B cell (primary cell): Measurements from ENCODE around the gene OR2W1. TPM values are rescaled to one million over a fixed set of nuclear protein-coding genes. Genes with fewer than 3 reads are reported as not detected.

Source experiments
- ATAC-seq: fragments of 200-7000 bp; cut with Tn5 transposase; one replicate; pipeline ENCODE4 v1.10.0; 2021; ENCODE audit warnings: low read depth, mild to moderate bottlenecking, moderate number of reproducible peaks, moderate library complexity
- CTCF ChIA-PET: fragments of 350-600 bp; sonication (Branson Sonifier 250); formaldehyde crosslinking; loops from one replicate; lab custom pipeline; 2021; ENCODE audit warnings: antibody characterized with exemption, inconsistent platforms; lab: Charles Lee
- POLR2A ChIA-PET: fragments of 350-600 bp; sonication (Branson Sonifier 250); formaldehyde crosslinking; loops from one replicate; lab custom pipeline; 2021; ENCODE audit warnings: antibody characterized with exemption; lab: Charles Lee
- DNase-seq: peaks from one replicate; pipeline ENCODE4 v3.0.0; 2013
- H2AFZ ChIP-seq: 2 replicates; pipeline ENCODE4 v1.6.1; 2012; ENCODE audit warnings: mild to moderate bottlenecking, low read depth, low read length; ENCODE audit not compliant: insufficient read depth, poor library complexity, severe bottlenecking
- H3K27ac ChIP-seq, 2 donors: 1 replicate in 1 of 2; 2 replicates in 1 of 2; pipeline ENCODE4 v1.5.1; 2012 to 2013; ENCODE audit warnings: low read length in 2 of 2, mild to moderate bottlenecking in 2 of 2, moderate library complexity in 1 of 2
- H3K27me3 ChIP-seq, 4 experiments: fragments of 200-600 bp in 1 of 4; sonication (generic) in 1 of 4; replicated peaks in 1 of 4; 1 replicate in 2 of 4; 2 replicates in 2 of 4; pipeline versions ENCODE4 v1.6.1 to v1.7.0; 2013 to 2016; ENCODE audit warnings: low read length in 3 of 4, mild to moderate bottlenecking in 2 of 4, mixed read lengths in 1 of 4, moderate library complexity in 1 of 4; ENCODE audit not compliant: insufficient read depth in 4 of 4, control insufficient read depth in 3 of 4; ENCODE audit errors: control extremely low read depth in 1 of 4
- H3K36me3 ChIP-seq, 2 experiments: replicated peaks in 1 of 2; 1 replicate in 1 of 2; 2 replicates in 1 of 2; pipeline versions ENCODE4 v1.6.1 to v1.7.1; 2013; ENCODE audit warnings: low read length in 1 of 2; ENCODE audit not compliant: insufficient read depth in 2 of 2, control insufficient read depth in 1 of 2; ENCODE audit errors: control extremely low read depth in 1 of 2, extremely low read depth in 1 of 2
- H3K4me1 ChIP-seq, 2 donors: fragments of 200-600 bp in 1 of 2; sonication (generic) in 1 of 2; 1 replicate in 1 of 2; 2 replicates in 1 of 2; pipeline versions ENCODE4 v1.5.1 to v1.6.1; 2013 to 2017; ENCODE audit warnings: low read length in 2 of 2; ENCODE audit not compliant: control insufficient read depth in 2 of 2, insufficient read depth in 2 of 2
- H3K4me2 ChIP-seq: replicated peaks from 2 replicates; pipeline ENCODE3; 2012; ENCODE audit warnings: mild to moderate bottlenecking, low read depth, low read length; ENCODE audit not compliant: poor library complexity, severe bottlenecking
- H3K4me3 ChIP-seq, 5 experiments: fragments of 200-600 bp in 1 of 5; sonication (generic) in 1 of 5; 1 replicate in 3 of 5; 2 replicates in 2 of 5; pipeline versions ENCODE4 v1.5.1 to v1.7.0; 2011 to 2016; ENCODE audit warnings: low read length in 4 of 5, mild to moderate bottlenecking in 4 of 5, low read depth in 2 of 5, control low read depth in 1 of 5, moderate library complexity in 1 of 5; ENCODE audit not compliant: insufficient read depth in 1 of 5; ENCODE audit errors: control extremely low read depth in 1 of 5, extremely low read depth in 1 of 5
- H3K79me2 ChIP-seq: fragments of 200-600 bp; sonication (generic); one replicate; pipeline ENCODE4 v1.6.0; 2016; ENCODE audit warnings: low read length; ENCODE audit not compliant: control insufficient read depth, insufficient read depth
- H3K9ac ChIP-seq: fragments of 200-600 bp; sonication (generic); 2 replicates; pipeline ENCODE4 v1.6.1; 2017; ENCODE audit warnings: mild to moderate bottlenecking, low read length, moderate library complexity
- H3K9me3 ChIP-seq, 3 donors: one replicate each; pipeline versions ENCODE4 v1.6.1 to v1.7.1; 2013; ENCODE audit warnings: low read length in 2 of 3; ENCODE audit not compliant: control insufficient read depth in 2 of 3, insufficient read depth in 1 of 3; ENCODE audit errors: control extremely low read depth in 1 of 3
- H4K20me1 ChIP-seq: 2 replicates; pipeline ENCODE4 v1.6.0; 2012; ENCODE audit warnings: mild to moderate bottlenecking, low read length; ENCODE audit not compliant: insufficient read depth, control insufficient read depth, poor library complexity, severe bottlenecking
- H3K27ac Mint-ChIP-seq: one replicate; pipeline ENCODE4 v1.8.0; 2021; ENCODE audit warnings: mixed read lengths
- H3K27me3 Mint-ChIP-seq: one replicate; pipeline ENCODE4 v1.8.0; 2021; ENCODE audit warnings: mixed read lengths
- H3K4me1 Mint-ChIP-seq: one replicate; pipeline ENCODE4 v1.8.0; 2021; ENCODE audit warnings: mixed read lengths
- H3K4me3 Mint-ChIP-seq: one replicate; pipeline ENCODE4 v1.8.0; 2021; ENCODE audit warnings: mixed read lengths
- H3K9me3 Mint-ChIP-seq: one replicate; pipeline ENCODE4 v1.8.0; 2022; ENCODE audit warnings: mixed read lengths; ENCODE audit not compliant: insufficient read depth
- EZH2 ChIP-seq: IDR thresholded peaks from 2 replicates; pipeline ENCODE4 v1.6.1; 2012; ENCODE audit warnings: borderline replicate concordance, low read depth, mild to moderate bottlenecking, moderate library complexity, low read length; ENCODE audit not compliant: insufficient read depth, poor library complexity, severe bottlenecking
- WGBS: methylation state at CpG from one replicate; pipeline ENCODE4 v1.1.5; 2013; ENCODE audit warnings: missing lambda C conversion rate; ENCODE audit not compliant: insufficient coverage; 5-methylcytosine and 5-hydroxymethylcytosine counted together
- intact Hi-C: fragments of 100-400 bp; cut with micrococcal nuclease; formaldehyde crosslinking; loops from one replicate; pipeline ENCODE4 v1.10.0; 2022
- polyA plus RNA-seq: library from polyadenylated mRNA; depleted of rRNA; stranded (reverse); fragments of >200 nt; gene quantifications from 2 replicates; pipeline ENCODE4 v1.2.3, GENCODE V29; 2012
- total RNA-seq, 2 donors: library from RNA; stranded (reverse); fragments of 120-200 nt in 1 of 2; gene quantifications; 1 replicate in 1 of 2; 2 replicates in 1 of 2; pipeline versions ENCODE4 v1.2.3 to v1.2.4, GENCODE V29; 2013 to 2022
- TF ChIP-seq, protein P1 (sequence below): fragments of 200-600 bp; IDR thresholded peaks from one replicate; pipeline ENCODE4 v1.8.0; 2022; ENCODE audit warnings: antibody characterized with exemption, mild to moderate bottlenecking

Gene OR2W1
- total and polyA plus RNA-seq, 2 donors (not counting 1 experiment from before 2014, with no cell fraction given), result not detected

DNA sequence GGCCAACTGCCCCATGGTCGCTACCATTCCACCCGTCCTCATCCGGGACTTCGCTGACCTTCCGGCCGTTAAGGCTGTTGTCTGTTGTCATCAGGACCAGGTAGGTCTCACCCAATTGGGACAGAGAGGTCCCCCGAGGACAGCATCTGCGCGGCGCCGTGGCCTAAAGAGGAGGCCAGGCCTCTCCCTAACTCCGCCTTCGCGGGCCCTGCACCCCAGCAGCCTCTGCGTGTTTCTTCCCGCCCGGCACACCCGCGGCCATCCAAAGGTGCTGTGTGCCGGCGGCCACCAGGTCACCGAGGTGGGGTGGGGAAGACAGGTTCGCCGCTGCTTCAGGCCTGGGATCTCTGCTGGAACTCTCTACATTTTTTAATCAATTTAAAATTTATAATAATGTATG lies 9.0 kb downstream of the OR2W1 start:
- Histone ChIP-seq H3K4me2 (no peak overlapping the region), H3K36me3 (no peaks in the 10 kb centered on the region), H3K79me2 (no peaks in the 10 kb centered on the region), H4K20me1 (no peaks in the 10 kb centered on the region), H3K4me3 (no peak overlapping the region), H3K4me1 (no peaks in the 10 kb centered on the region), H3K27ac (no peak overlapping the region), H3K9ac (no peak overlapping the region), H2AFZ (no peak overlapping the region), H3K27me3 (no peaks in the 10 kb centered on the region), H3K9me3 (peaks cover 0 to 5% (median 0%) of the 10 kb centered on the region in 3 donors)
- H3K4me1 Mint-ChIP-seq, result no peaks in the 10 kb centered on the region
- WGBS, result 93% methylated on average over 19 of the region's 24 CpGs
- no peak overlapping the region for H3K27ac Mint-ChIP-seq
- ChIA-PET POLR2A (no interaction called here), CTCF (no interaction called here)
- ATAC-seq, result no peak
- no peak overlapping the region for H3K4me3 Mint-ChIP-seq
- DNase-seq, result no peak
- no peak for TF ChIP-seq EZH2
- TF ChIP-seq, protein P1, sequence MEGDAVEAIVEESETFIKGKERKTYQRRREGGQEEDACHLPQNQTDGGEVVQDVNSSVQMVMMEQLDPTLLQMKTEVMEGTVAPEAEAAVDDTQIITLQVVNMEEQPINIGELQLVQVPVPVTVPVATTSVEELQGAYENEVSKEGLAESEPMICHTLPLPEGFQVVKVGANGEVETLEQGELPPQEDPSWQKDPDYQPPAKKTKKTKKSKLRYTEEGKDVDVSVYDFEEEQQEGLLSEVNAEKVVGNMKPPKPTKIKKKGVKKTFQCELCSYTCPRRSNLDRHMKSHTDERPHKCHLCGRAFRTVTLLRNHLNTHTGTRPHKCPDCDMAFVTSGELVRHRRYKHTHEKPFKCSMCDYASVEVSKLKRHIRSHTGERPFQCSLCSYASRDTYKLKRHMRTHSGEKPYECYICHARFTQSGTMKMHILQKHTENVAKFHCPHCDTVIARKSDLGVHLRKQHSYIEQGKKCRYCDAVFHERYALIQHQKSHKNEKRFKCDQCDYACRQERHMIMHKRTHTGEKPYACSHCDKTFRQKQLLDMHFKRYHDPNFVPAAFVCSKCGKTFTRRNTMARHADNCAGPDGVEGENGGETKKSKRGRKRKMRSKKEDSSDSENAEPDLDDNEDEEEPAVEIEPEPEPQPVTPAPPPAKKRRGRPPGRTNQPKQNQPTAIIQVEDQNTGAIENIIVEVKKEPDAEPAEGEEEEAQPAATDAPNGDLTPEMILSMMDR, result no peak
- intact Hi-C loops, result no loop called here
- no peaks in the 10 kb centered on the region for H3K9me3 Mint-ChIP-seq
- H3K27me3 Mint-ChIP-seq, result peaks cover 26% of the 10 kb centered on the region

DNA sequence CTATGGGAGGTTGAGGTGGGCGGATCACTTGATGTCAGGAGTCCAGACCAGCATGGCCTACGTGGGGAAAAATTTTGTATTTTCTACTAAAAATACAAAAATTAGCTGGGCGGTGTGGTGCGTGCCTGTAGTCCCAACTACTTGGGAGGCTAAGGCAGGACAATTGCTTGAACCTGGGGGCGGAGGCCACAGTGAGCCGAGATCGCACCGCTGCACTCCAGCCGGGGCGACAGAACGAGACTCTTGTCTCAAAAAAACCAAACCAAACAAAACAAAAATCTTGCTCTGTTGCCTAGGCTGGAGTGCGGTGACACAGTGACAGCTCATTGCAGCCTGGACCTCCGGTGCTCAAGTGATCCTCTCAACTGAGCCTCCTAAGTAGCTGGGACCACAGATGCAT lies 16.2 kb downstream of the OR2W1 start:
- TF ChIP-seq EZH2, result no peak
- TF ChIP-seq, protein P1, result no peak
- H3K9me3 ChIP-seq, result no peaks in the 10 kb centered on the region
- H3K27ac Mint-ChIP-seq, result no peak overlapping the region
- H3K4me2 ChIP-seq, result no peak overlapping the region
- no peaks in the 10 kb centered on the region for H3K79me2 ChIP-seq
- WGBS, result 95% methylated on average over 11 of the region's 13 CpGs
- H3K9ac ChIP-seq, result no peak overlapping the region
- H3K4me3 ChIP-seq, result no peak overlapping the region
- H3K4me3 Mint-ChIP-seq, result no peak overlapping the region
- ATAC-seq (no peak), DNase-seq (no peak)
- POLR2A ChIA-PET, result no interaction called here
- H3K4me1 Mint-ChIP-seq, result no peaks in the 10 kb centered on the region
- no peaks in the 10 kb centered on the region for H3K9me3 Mint-ChIP-seq
- CTCF ChIA-PET, result interaction anchor here (1.3 kb wide), 1 partner anchor 192 kb away, joined by 3 read pairs; no protein-coding TSS in a partner anchor
- no peaks in the 10 kb centered on the region for H3K36me3 ChIP-seq
- intact Hi-C loops, result no loop called here
- H3K4me1 ChIP-seq, result no peaks in the 10 kb centered on the region
- no peaks in the 10 kb centered on the region for H4K20me1 ChIP-seq
- no peak overlapping the region for H3K27ac ChIP-seq
- H2AFZ ChIP-seq, result no peak overlapping the region
- H3K27me3 ChIP-seq, result peaks cover 0 to 5% (median 2%) of the 10 kb centered on the region in 4 experiments
- H3K27me3 Mint-ChIP-seq, result peaks cover 48% of the 10 kb centered on the region
